ENCODE data around the gene BICD2. TPM values are rescaled to one million over a fixed set of nuclear protein-coding genes. Genes with fewer than 3 reads are reported as not detected.

The BICD2 gene
- total and polyA plus RNA-seq, 9 of the 15 experiments (the other 6 are each of a cell fraction or from before 2014, with no cell fraction given): 3.6 to 23.4 (median 11.8) TPM

DNA sequence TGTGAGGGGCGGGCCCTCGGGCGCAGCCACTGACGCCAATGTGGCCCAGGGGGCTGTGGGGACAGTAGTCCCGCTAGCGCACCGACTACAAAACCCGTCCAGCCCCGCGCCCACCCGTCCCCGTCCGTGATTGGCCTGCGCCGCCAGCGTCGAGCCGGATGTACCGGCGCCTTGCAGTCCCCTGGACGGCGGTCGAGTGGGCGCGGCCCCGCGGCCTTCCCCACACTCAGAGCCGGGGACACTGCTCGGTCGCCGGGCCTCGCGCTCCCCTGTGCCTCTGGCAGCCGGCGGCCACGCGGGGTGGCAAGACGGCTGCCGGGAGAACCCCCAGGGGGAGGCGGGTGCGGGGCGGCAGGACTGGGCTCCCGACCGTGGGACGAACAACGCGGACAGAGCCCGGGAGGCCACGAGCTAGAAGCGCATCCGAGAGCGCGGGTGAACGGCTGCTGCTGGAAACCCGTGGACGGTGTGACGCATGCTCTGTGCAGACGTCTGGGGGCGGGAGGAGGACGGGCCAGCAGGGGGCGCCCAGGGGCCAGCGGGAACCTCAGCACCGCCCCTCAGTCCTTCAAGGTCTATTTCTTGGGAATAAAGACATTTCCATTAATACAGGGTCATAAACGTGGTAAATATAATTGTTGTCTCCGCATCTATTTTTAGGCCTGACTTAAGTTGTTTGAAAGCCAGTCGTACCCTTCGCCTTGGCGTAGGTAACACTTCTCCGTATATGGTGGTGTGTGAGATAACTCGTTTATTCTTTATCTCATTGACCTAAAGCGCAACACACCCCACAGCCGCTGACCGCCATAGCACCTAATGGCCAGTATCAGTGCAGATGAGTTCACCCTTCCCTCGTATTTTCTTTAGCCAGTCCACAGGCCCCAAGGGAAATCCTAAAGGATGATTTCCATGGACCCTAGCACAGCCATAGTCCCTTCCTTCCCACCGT is 629 bp upstream of the BICD2 start (continued):
- TF ChIP-seq MYNN (IDR thresholded peaks at IDR 0.05) (0 out of 2 replicates have a peak, but pooled peaks have one; percentile 25), MYNN (CRISPR knock-in tag; IDR thresholded peaks at IDR 0.05) (no peak), TCF7 (IDR thresholded peaks at IDR 0.05; ENCODE audit: borderline replicate concordance) (no peak), HDAC2 (IDR thresholded peaks at IDR 0.05) (0 out of 2 replicates have a peak, but pooled peaks have one; percentile 54), MXI1 (IDR thresholded peaks at IDR 0.05; ENCODE audit: low read depth, low read length) (0 out of 2 replicates have a peak, but pooled peaks have one; percentile 6), RNF2 (IDR thresholded peaks at IDR 0.05) (no peak), CC2D1A (IDR thresholded peaks at IDR 0.05) (no peak), ZNF766 (CRISPR knock-in tag; conservative IDR thresholded peaks at IDR 0.05) (no peak; the same call in 1 of the 2 replicates), XRCC4 (IDR thresholded peaks at IDR 0.05; ENCODE audit: extremely low read depth, insufficient read depth, insufficient read length) (no peak), CBX5 (IDR thresholded peaks at IDR 0.05; ENCODE audit: borderline replicate concordance, low read depth) (no peak), CHCHD3 (CRISPR knock-in tag; IDR thresholded peaks at IDR 0.05) (0 out of 2 replicates have a peak, but pooled peaks have one; percentile 57), XRCC3 (IDR thresholded peaks at IDR 0.05) (no peak)
- TF ChIP-seq, protein P1, sequence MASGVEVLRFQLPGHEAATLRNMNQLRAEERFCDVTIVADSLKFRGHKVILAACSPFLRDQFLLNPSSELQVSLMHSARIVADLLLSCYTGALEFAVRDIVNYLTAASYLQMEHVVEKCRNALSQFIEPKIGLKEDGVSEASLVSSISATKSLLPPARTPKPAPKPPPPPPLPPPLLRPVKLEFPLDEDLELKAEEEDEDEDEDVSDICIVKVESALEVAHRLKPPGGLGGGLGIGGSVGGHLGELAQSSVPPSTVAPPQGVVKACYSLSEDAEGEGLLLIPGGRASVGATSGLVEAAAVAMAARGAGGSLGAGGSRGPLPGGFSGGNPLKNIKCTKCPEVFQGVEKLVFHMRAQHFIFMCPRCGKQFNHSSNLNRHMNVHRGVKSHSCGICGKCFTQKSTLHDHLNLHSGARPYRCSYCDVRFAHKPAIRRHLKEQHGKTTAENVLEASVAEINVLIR (CRISPR knock-in tag; IDR thresholded peaks at IDR 0.05): peak; percentile 93
- TF ChIP-seq, protein P2, sequence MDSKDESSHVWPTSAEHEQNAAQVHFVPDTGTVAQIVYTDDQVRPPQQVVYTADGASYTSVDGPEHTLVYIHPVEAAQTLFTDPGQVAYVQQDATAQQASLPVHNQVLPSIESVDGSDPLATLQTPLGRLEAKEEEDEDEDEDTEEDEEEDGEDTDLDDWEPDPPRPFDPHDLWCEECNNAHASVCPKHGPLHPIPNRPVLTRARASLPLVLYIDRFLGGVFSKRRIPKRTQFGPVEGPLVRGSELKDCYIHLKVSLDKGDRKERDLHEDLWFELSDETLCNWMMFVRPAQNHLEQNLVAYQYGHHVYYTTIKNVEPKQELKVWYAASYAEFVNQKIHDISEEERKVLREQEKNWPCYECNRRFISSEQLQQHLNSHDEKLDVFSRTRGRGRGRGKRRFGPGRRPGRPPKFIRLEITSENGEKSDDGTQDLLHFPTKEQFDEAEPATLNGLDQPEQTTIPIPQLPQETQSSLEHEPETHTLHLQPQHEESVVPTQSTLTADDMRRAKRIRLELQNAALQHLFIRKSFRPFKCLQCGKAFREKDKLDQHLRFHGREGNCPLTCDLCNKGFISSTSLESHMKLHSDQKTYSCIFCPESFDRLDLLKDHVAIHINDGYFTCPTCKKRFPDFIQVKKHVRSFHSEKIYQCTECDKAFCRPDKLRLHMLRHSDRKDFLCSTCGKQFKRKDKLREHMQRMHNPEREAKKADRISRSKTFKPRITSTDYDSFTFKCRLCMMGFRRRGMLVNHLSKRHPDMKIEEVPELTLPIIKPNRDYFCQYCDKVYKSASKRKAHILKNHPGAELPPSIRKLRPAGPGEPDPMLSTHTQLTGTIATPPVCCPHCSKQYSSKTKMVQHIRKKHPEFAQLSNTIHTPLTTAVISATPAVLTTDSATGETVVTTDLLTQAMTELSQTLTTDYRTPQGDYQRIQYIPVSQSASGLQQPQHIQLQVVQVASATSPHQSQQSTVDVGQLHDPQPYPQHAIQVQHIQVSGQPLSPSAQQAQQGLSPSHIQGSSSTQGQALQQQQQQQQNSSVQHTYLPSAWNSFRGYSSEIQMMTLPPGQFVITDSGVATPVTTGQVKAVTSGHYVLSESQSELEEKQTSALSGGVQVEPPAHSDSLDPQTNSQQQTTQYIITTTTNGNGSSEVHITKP (IDR thresholded peaks at IDR 0.05; ENCODE audit: partially characterized antibody): peak; percentile 67
- TF ChIP-seq, protein P3, sequence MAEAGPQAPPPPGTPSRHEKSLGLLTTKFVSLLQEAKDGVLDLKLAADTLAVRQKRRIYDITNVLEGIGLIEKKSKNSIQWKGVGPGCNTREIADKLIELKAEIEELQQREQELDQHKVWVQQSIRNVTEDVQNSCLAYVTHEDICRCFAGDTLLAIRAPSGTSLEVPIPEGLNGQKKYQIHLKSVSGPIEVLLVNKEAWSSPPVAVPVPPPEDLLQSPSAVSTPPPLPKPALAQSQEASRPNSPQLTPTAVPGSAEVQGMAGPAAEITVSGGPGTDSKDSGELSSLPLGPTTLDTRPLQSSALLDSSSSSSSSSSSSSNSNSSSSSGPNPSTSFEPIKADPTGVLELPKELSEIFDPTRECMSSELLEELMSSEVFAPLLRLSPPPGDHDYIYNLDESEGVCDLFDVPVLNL (CRISPR knock-in tag; IDR thresholded peaks at IDR 0.05; ENCODE audit: low read depth): no peak; the same call in 1 of the 2 replicates
- TF ChIP-seq, protein P4, sequence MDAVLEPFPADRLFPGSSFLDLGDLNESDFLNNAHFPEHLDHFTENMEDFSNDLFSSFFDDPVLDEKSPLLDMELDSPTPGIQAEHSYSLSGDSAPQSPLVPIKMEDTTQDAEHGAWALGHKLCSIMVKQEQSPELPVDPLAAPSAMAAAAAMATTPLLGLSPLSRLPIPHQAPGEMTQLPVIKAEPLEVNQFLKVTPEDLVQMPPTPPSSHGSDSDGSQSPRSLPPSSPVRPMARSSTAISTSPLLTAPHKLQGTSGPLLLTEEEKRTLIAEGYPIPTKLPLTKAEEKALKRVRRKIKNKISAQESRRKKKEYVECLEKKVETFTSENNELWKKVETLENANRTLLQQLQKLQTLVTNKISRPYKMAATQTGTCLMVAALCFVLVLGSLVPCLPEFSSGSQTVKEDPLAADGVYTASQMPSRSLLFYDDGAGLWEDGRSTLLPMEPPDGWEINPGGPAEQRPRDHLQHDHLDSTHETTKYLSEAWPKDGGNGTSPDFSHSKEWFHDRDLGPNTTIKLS (IDR thresholded peaks at IDR 0.05; ENCODE audit: borderline replicate concordance, low read depth): peak; percentile 86
